PFSK-1 (cell line): ENCODE results near the gene KCNQ1.

ENCODE experiments used
- POLR2AphosphoS5 ChIP-seq: IDR thresholded peaks from 2 replicates; pipeline ENCODE4 v1.6.1; 2012; ENCODE audit warnings: low read depth, mild to moderate bottlenecking, control low read depth, low read length, moderate library complexity
- TAF1 ChIP-seq: IDR thresholded peaks from 2 replicates; pipeline ENCODE4 v1.6.1; 2012; ENCODE audit warnings: low read length, control low read depth, borderline replicate concordance; ENCODE audit not compliant: insufficient read depth
- TF ChIP-seq, protein P1 (sequence below), 2 experiments: IDR thresholded peaks; 2 replicates each; pipeline versions ENCODE4 v1.6.1 to v1.8.0; 2011 to 2012; ENCODE audit warnings: low read depth in 2 of 2, low read length in 2 of 2, control low read depth in 1 of 2, inconsistent platforms in 1 of 2, mild to moderate bottlenecking in 1 of 2, moderate library complexity in 1 of 2; ENCODE audit not compliant: insufficient read depth in 1 of 2

DNA sequence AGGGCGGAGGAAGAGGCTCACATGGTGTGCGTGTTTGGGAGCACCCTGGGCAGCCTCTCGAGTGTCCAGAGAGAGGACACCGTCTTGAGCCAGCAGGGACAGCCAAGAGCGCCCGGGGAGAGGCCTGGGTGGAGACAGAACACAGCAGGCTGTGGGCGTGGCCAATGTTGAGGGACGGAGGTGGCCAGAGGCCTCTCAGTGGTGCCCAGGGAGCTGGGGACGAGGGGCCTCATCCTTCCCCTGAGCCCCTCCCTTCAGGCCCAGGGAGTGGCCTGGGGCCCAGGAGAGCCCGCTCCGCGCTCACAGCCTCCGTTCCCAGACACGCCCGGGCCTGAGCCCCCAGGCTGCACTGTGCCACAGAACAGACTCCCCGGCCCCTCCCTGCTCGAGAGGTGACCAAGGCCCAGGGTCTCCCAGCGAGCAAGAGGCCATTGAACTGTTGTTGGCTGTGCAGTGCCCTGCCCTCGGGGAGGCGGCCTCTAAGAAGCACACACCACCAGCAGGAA is 392.3 kb downstream of the KCNQ1 start:
- TF ChIP-seq POLR2AphosphoS5 (no peak), TAF1 (no peak)
- TF ChIP-seq, protein P1, sequence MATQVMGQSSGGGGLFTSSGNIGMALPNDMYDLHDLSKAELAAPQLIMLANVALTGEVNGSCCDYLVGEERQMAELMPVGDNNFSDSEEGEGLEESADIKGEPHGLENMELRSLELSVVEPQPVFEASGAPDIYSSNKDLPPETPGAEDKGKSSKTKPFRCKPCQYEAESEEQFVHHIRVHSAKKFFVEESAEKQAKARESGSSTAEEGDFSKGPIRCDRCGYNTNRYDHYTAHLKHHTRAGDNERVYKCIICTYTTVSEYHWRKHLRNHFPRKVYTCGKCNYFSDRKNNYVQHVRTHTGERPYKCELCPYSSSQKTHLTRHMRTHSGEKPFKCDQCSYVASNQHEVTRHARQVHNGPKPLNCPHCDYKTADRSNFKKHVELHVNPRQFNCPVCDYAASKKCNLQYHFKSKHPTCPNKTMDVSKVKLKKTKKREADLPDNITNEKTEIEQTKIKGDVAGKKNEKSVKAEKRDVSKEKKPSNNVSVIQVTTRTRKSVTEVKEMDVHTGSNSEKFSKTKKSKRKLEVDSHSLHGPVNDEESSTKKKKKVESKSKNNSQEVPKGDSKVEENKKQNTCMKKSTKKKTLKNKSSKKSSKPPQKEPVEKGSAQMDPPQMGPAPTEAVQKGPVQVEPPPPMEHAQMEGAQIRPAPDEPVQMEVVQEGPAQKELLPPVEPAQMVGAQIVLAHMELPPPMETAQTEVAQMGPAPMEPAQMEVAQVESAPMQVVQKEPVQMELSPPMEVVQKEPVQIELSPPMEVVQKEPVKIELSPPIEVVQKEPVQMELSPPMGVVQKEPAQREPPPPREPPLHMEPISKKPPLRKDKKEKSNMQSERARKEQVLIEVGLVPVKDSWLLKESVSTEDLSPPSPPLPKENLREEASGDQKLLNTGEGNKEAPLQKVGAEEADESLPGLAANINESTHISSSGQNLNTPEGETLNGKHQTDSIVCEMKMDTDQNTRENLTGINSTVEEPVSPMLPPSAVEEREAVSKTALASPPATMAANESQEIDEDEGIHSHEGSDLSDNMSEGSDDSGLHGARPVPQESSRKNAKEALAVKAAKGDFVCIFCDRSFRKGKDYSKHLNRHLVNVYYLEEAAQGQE (IDR thresholded peaks at IDR 0.05; ENCODE audit: insufficient read depth in 1 of 2, low read depth in 2 of 2, low read length in 2 of 2) = no peak
